GM06990 (cell line): Measurements from ENCODE around the gene UBE3C.
A peak's percentile ranks its signal among the peaks of the same experiment; 100 is the strongest.

Experiments
- DNase-seq: peaks from one replicate; pipeline ENCODE4 v3.0.0-alpha.2; 2011; ENCODE audit not compliant: insufficient read length; ENCODE audit errors: extremely low read depth
- H3K27me3 ChIP-seq: replicated peaks from 2 replicates; pipeline ENCODE4 v1.6.0; 2011; ENCODE audit warnings: low read length; ENCODE audit not compliant: control insufficient read depth, insufficient read depth
- H3K36me3 ChIP-seq: 2 replicates; pipeline ENCODE4 v1.5.1; 2011; ENCODE audit warnings: low read length; ENCODE audit not compliant: control insufficient read depth, insufficient read depth
- H3K4me3 ChIP-seq: replicated peaks from 2 replicates; pipeline ENCODE4 v1.5.1; 2011; ENCODE audit warnings: low read depth, mild to moderate bottlenecking, control low read depth, low read length
- CTCF ChIP-seq: IDR thresholded peaks from 2 replicates; pipeline ENCODE4 v1.5.1; 2011; ENCODE audit warnings: low read length, control low read depth, mild to moderate bottlenecking, inconsistent platforms; ENCODE audit not compliant: insufficient read depth, poor library complexity, severe bottlenecking

The UBE3C gene

GRCh38 chr7:157160433-157160832, 21.7 kb downstream of the UBE3C start:
- DNase-seq = no peak
- TF ChIP-seq CTCF = no peak
- H3K36me3 ChIP-seq = peaks cover 2% of the 10 kb centered on the region; the same call in 1 of the 2 replicates

GRCh38 chr7:157165987-157166386, 27.3 kb downstream of the UBE3C start:
- TF ChIP-seq CTCF = no peak
- Histone ChIP-seq H3K27me3 (no peaks in the 10 kb centered on the region), H3K4me3 (no peak overlapping the region), H3K36me3 (peaks cover 3% of the 10 kb centered on the region)
- no peak for DNase-seq

More at GRCh38 chr7:157160433-157160832, 21.7 kb downstream of the UBE3C start:
- Histone ChIP-seq H3K4me3 (no peak overlapping the region), H3K27me3 (no peaks in the 10 kb centered on the region)

GRCh38 chr7:157168571-157168970, 29.8 kb downstream of the UBE3C start:
- no peak for DNase-seq
- no peak for TF ChIP-seq CTCF
- Histone ChIP-seq H3K4me3 (no peak overlapping the region), H3K36me3 (peaks cover 11% of the 10 kb centered on the region), H3K27me3 (no peaks in the 10 kb centered on the region)

- no peak for DNase-seq
- TF ChIP-seq CTCF = no peak
- peaks cover 14% of the 10 kb centered on the region for H3K36me3 ChIP-seq
- no peaks in the 10 kb centered on the region for H3K27me3 ChIP-seq
- no peak overlapping the region for H3K4me3 ChIP-seq
Measured at GRCh38 chr7:157176771-157177170, 38.0 kb downstream of the UBE3C start.

- peak; percentile 20 for DNase-seq
Measured at GRCh38 chr7:157177333-157177982, 38.7 kb downstream of the UBE3C start.

More at GRCh38 chr7:157177333-157177982, 38.7 kb downstream of the UBE3C start:
- H3K27me3 ChIP-seq = no peaks in the 10 kb centered on the region
- no peak for TF ChIP-seq CTCF
- H3K4me3 ChIP-seq = 0 out of 2 replicates have a peak overlapping the region, but pooled peaks have one; percentile 3
- H3K36me3 ChIP-seq = peaks cover 17% of the 10 kb centered on the region
